Stimulated activated CD4-positive, alpha-beta T cell treated with anti-CD3 and anti-CD28 coated beads, Interleukin-4, amount 100 ng/mL, for 1 hour (primary cell): ENCODE results near the gene TENT4B.

Experiments
- DNase-seq: peaks from one replicate; pipeline ENCODE4 v3.0.0-alpha.2; 2020

Gene TENT4B

GRCh38 chr16:50273382-50273690 is 120.2 kb downstream of the TENT4B start:
- DNase-seq = no peak

- DNase-seq = peak; percentile 45
These were observed 120.8 kb downstream of the TENT4B start for GRCh38 chr16:50273888-50274325.

GRCh38 chr16:50274326-50275097 is 121.4 kb downstream of the TENT4B start:
- peak; percentile 50 for DNase-seq

GRCh38 chr16:50275098-50275415 is 122.0 kb downstream of the TENT4B start:
- no peak for DNase-seq

GRCh38 chr16:50275428-50276325 is 122.6 kb downstream of the TENT4B start:
- DNase-seq = no peak

GRCh38 chr16:50276326-50276640 is 123.2 kb downstream of the TENT4B start:
- no peak for DNase-seq

- DNase-seq = no peak
These were observed 123.9 kb downstream of the TENT4B start for GRCh38 chr16:50276801-50277555.

- DNase-seq = no peak
These were observed 125.1 kb downstream of the TENT4B start for GRCh38 chr16:50278251-50278650.

GRCh38 chr16:50279504-50279865 is 126.4 kb downstream of the TENT4B start:
- no peak for DNase-seq

GRCh38 chr16:50280932-50281331 is 127.8 kb downstream of the TENT4B start:
- DNase-seq = no peak
